Measurements from ENCODE around the gene IDUA.

The IDUA gene

DNA sequence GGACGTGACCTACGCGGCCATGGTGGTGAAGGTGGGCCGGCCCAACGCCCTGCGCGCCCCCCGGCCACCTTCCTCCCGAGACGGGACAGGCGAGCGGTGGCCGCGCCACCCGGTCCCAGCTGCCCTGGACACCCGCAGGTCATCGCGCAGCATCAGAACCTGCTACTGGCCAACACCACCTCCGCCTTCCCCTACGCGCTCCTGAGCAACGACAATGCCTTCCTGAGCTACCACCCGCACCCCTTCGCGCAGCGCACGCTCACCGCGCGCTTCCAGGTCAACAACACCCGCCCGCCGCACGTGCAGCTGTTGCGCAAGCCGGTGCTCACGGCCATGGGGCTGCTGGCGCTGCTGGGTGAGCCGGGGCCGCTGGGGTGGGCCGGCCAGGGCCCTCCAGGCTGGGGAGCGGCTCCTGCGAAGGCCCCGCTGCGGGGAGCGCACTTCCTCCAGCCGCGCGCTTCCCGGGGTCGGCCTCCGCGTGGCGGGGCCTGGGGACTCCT lies 15.3 kb downstream of the IDUA start:
- FAIRE-seq: no peak

DNA sequence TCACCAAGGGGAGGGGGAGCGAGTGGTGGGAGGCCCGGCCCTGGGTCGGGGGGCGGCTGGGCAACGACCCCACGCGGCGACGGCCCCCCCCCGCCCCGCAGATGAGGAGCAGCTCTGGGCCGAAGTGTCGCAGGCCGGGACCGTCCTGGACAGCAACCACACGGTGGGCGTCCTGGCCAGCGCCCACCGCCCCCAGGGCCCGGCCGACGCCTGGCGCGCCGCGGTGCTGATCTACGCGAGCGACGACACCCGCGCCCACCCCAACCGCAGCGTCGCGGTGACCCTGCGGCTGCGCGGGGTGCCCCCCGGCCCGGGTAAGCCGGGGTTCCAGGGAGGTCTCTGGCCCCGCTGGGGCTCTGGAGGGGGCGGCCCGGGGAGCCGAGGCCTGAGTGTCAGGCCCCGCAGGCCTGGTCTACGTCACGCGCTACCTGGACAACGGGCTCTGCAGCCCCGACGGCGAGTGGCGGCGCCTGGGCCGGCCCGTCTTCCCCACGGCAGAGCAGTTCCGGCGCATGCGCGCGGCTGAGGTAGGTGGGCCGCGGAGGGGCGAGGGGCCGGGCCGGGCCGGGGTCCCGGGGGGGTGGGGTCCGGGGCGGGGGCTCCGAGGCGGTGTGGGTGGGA lies 15.9 kb downstream of the IDUA start:
- FAIRE-seq: no peak

DNA sequence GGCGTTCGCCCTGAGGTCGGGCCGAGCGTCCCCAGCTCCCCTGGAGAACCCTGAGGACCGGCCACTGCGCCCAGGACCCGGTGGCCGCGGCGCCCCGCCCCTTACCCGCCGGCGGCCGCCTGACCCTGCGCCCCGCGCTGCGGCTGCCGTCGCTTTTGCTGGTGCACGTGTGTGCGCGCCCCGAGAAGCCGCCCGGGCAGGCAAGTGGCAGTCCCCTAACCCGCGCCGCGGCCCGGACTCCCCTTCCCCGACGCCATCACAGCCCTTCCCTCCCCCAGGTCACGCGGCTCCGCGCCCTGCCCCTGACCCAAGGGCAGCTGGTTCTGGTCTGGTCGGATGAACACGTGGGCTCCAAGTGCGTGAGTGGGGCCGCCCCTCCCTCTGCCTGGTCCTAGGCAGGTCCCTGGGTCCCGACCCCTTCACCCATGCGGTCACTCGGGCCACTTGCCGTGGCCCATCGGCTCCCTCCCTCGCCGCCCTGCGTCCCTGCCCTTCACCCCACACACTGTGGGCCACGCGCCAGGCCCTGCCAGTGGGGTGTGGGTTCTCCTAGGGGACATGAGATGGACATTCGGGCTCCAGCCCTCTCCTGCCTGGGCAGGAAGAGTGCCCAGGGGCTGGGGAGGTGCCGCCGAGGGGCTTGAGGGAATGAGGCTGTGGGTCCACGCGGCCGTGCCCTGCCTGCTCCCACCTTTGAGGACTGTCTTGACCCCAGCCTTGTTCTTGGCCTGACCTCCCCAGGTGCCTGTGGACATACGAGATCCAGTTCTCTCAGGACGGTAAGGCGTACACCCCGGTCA lies 16.6 kb downstream of the IDUA start:
- FAIRE-seq: no peak

DNA sequence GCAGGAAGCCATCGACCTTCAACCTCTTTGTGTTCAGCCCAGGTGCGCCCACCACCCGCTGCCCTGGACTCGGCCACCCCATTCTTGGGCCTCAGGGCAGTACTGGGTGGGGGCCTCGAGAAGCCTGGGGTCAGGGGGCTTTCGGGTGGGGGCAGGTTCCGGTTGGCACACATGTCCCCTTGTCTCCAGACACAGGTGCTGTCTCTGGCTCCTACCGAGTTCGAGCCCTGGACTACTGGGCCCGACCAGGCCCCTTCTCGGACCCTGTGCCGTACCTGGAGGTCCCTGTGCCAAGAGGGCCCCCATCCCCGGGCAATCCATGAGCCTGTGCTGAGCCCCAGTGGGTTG lies 17.2 kb downstream of the IDUA start:
- no peak for FAIRE-seq

DNA sequence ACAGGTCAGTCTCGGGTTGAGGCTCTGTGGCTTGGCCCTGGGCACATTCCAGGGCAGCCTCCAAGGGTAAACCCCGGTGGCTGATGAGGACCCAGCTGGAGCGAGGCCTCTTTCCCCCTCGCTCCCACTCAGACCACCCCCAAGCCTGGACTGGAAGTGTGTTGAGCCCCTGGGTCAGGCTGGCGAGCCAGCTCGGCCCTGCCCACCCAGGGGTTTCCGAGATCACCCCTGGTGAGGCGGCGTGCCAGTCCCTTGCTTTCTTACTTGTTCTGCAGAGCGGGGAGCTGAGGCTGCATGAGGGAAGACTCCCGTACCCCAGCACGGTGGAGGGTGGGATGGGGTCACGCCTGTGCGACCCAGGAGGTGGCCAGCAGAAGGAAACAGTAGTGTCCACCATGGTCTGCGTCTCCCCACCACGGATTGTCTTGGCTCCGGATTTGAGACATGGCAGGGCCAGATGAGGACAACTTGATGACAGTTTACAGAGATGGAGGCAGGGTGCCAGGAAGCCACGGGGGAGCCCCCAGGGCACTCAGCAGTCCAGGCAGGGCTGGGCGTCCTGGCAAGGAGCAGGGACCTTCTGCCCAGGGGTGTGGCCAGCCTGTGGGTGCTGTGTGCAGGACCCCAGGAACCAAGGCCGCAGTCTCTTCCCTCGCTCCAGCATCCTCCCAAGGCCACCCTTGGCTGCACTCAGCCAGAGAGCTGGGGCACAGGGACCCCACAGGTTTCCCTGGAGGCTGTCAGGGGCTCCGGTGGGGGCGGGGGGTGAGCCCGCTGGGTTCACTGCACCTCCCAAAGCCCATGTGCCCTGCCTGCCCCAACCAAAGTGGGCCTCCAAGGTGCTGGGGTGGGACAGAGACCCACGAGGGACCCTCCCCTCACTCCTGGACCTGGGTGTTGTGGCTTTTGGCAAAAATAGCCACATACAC lies 18.0 kb downstream of the IDUA start:
- FAIRE-seq: no peak

DNA sequence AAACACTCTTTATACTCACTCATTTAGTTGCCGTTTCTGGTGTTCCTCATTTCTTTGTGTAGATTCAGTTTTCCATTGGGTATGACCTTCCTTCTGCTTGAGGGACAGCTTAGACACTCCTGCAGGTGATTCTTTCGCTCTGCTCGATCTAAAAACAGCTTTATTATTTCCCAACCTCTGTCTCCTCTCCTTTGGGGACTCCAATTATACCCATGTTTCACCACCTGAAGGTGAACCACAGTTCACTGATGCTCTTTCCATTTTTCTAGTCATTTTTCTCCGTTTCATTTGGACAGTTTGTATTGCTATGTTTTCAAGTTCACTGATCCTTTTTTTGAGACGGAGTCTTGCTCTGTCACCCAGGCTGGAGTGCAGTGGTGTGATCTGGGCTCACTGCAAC lies 20.0 kb downstream of the IDUA start:
- no peak for FAIRE-seq

DNA sequence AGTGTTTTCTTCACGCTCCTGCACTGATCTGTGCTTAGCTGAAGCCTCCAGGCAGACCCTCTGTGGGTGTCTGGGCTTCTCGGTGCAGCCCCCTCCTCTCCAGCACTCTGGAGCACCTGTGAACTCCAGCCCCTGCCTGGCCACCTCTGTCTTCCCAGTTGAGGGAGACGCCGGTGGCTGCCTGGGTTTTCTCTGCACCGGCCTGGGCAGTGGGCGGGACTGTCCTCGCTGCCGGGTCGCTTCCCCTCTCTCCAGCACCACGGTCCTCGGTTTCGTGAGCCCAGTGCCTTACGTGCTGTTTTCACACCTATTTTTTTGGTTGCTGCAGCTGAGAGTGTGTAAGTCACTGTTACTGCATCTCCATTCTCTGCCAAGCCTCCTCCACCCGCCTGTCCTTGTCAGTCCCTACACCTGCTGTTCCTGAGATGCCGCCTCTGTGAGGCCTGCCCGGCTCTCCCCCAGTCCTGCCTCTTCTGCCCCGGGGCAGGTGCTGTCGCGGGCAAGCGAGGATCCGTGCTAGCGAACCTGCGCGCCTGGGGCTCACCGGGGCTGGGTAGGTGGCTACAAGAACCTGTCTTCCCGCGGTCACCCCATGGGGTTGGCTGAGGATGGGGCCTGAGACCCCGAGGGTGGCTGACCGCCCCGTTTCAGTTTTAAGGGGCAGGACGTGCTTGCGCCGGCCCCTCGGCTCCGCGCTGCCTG lies 22.1 kb downstream of the IDUA start:
- no peak for FAIRE-seq

DNA sequence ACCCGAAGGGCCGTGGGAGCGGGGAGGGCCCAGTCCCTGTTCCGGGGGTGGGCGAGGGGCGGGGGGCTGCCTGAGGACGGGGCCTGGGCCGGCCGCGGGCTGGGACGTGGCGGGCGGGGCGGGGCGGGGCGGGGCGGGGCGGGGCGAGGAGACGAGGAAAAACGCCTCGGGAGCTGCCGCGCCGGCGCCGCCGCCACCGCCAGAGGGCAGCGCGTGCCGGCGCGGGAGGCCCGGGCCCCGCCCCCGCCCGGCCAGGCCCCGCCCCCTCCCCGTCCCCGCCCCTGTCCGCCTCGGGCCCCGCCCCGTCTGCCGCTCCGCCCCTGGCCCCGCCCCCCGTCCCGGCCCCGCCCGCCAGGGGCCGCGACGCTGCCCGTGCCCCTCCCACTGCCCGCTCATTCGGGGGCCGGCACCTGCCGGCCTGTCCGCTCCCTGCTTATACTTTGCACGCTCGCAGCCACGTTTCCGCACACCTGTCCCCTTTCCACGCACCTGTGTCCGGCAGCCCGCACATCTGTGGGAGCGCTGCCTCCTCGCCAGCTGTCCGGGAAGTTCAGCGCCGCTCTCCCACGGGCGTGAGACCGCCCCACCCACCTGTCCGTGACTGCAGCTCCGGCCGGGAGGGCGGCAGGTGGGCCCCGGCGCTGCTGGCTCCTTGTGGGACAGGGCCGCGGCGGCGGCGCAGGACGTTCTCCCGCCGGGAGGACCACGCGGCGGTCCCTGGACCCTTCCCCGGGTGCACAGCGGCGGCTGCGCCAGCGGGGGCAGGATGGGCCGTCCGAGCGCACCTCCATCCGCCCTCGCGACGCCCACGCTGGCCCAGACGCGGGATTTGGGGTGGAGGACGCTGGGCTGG lies 22.9 kb downstream of the IDUA start:
- no peak for FAIRE-seq

GRCh38 chr4:1010395-1011021 lies 23.7 kb downstream of the IDUA start:
- no peak for FAIRE-seq

GRCh38 chr4:1011022-1011665 lies 24.3 kb downstream of the IDUA start, which contains the start of gene FGFRL1:
Gene FGFRL1, plus strand, starts transcription at chr4:1011626. Its CDS starts 860 bp downstream, at chr4:1012486.
- no peak for FAIRE-seq

DNA sequence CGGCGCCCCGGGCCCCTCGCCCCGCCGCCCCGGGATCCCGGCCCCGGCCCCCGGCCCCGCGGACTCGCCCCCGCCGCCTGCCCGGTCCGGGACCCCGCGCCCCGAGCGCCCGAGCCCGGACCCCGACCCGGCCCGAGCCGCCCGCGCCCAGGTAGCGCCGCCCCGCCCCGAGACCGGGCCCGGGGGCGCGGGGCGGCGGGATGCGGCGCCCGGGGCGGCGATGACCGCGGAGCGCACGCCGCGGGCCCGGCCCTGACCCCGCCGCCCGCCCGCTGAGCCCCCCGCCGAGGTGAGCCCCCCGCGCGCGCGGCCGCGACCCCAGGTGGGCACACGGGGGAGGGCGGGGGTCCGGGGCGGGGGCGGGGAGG lies 24.8 kb downstream of the IDUA start:
- FAIRE-seq: no peak

GRCh38 chr4:1012034-1012739 lies 25.3 kb downstream of the IDUA start:
- no peak for FAIRE-seq

GRCh38 chr4:1013225-1014073 lies 26.6 kb downstream of the IDUA start:
- no peak for FAIRE-seq

DNA sequence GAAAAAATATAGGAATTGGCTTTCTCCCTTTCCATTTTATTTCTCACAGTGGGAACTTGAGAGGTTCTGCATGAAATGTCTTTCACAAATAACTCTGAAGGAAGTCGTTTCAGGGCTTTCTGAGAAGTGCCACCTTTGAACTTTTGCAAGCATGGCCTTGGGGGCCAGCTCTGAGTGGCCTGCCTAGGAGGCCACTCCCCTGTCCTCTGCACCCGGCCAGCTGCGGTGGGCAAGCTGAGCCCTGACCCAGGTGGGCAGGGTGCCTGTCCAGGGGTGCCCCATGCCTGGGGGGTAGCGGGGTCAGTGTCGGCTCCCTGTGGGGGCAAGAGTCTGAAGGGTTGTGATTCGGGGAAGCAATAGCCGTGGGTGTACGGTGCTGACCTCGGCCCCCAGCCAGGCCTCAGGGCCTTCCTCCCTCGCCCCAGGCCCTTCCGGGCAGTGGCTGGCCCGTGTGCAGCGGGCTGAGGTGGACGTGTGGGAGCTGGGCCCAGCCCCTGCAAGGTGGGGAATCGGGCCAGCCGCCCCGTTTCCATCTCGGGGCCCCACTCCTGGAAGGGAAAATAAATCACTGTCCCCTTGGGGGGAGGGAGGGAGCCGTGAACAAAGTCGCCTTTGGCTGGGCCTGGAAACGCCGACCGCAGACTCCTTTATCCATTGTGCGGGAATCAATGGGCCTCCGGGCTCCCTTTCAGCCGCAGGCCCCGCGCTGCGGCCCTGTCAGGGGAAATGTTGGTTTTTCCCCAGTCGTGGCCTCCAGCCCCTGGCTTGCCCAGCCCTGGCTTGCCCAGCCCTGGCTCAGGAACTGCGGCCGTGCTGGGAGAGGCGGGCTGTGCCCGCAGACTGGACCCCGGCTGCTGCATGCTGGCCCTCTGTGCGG lies 27.7 kb downstream of the IDUA start:
- no peak for FAIRE-seq

- FAIRE-seq: no peak
Observed at GRCh38 chr4:1015179-1015578, 28.3 kb downstream of the IDUA start.

DNA sequence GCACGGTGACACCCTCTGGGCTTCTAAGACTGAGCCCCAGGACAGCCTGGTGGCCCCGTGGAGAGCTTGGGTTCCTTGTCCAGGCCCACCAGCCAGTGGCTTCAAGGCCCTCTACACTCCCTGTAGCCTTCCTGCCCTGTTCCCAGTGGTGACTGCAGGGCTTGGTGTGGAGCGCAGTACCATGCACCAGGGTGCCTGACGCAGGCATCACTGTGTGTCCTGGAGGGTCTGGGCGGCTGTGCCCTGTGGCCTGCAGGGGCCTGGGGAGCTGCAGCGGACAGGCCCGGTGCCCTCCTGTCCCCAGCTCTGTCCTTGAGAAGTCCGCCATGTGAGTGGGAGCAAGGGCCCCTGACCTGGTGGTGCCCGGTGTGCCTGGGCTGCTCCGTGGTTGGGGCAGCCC lies 28.9 kb downstream of the IDUA start:
- no peak for FAIRE-seq

DNA sequence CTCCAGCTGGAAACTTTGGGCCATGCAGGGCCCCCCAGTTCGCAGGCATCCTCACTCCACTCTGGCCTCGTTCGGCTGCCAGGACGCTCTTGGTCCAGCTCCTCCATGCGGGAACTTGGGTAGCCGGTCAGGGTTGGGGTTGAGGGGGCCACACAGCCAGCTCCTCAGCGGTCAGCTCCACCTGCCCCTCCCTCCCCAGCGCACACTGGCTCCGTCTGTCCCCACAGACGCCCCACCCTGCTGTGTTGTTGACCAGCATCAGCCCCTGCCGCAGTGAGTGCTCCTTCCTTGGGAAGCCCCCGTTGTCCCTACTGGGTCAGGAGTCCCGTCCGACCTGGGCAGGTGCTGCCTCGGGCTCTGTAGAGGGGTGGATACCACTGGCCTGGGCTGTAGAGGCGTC lies 30.4 kb downstream of the IDUA start:
- no peak for FAIRE-seq

DNA sequence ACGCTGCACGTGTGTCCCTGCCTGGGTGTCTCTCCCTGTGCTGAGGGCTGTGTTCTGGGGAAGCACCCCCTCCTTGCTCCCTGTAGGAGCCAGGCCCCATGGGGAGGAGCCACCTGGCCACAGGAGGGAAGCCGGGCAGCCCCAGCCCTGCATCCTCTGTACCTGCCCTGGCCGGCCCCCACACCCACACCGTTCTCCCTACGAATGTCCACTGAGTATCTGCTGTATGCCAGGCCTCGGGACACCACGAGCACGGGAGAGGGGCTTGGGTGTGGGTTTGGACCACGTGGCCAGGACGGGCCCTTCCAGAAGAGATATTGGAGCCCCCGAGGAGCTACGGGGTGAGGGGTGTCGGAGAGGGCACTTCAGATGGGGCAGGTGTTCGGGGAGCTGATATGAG lies 30.9 kb downstream of the IDUA start:
- FAIRE-seq: no peak
